GM15510 (cell line): ENCODE data around the gene SPG21.

ENCODE experiments used
- POLR2A ChIP-seq: IDR thresholded peaks from 3 replicates; pipeline ENCODE4 v1.6.1; 2011; ENCODE audit warnings: borderline replicate concordance; ENCODE audit not compliant: insufficient read length; ENCODE audit errors: extremely low read depth

SPG21 gene

DNA sequence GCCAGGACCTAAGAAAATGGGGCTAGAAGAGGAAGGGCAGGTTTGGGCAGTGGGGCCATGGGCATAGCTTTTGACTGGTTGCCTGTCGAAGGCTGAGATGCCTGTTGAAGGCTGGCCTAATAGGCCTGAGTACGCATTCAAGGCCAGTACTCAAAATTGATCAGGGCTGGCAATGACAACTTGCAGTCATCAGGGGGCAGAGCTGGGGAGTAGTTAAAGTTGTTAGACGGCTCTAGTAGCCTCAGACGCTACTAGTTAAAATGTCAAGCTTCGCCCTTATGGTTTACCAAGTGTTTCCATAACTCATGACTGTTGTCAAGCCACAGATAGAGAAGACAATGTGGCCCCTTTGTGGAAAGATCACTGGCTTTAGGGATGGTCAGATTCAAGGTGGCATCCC, 28.7 kb downstream of the SPG21 start:
- TF ChIP-seq POLR2A, result no peak

DNA sequence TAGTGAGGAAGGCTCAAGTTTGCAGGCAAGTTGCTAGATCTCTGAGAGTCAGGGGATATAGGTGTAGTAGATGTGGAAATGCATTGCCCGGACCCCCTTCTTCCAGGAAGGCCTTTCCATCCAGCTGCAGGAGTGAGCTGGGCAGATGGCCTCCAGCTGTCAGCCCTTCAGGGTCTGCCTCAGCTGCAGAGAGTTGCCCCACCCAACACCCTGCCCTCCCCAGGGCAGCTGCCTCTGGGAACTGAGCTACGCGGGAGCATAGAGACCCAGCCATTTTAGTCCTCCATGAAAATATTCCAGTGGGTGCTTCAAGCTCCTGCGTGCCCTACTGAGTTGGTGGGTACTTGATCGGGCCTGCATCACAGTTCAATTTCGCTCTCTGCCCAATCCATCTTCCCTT, 29.6 kb downstream of the SPG21 start:
- TF ChIP-seq POLR2A, result no peak

DNA sequence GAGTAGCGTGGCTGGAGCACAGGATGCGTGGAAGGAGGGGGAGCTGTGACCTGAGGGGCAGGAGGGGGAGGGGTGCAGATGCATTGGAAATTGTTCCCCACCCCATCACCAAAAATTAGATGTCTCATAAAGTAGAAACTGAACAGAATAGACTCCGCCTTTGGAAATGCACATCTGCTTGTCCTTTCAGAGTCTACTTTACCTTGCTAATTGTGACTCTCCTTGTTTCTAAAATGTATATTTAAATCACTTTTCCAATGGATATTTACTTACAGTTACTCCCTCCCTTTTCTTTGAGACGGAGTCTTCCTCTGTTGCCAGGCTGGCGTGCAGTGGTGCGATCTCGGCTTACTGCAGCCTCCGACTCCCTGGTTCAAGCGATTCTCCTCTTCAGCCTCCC, 30.6 kb downstream of the SPG21 start:
- no peak for TF ChIP-seq POLR2A

DNA sequence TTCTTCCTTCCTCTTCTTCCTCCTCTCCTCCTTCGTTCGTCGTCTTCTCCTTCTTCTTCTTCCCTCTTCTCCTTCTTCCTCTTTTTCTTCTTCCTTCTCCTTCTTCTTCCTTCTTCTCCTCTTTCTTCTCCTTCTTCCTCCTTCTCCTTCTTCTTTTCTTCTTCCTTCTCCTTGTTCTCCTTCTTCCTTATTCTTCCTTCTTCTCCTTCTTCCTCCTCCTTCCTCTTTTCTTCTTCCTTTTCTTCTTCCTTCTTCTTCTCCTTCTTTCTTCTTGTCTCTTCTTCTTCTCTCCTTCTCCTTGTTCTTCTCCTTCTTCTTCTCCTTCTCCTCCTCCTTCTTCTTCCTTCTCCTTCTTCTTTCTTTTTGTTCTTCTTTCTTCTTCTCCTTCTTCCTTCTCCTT, 35.3 kb downstream of the SPG21 start:
- TF ChIP-seq POLR2A, result no peak

DNA sequence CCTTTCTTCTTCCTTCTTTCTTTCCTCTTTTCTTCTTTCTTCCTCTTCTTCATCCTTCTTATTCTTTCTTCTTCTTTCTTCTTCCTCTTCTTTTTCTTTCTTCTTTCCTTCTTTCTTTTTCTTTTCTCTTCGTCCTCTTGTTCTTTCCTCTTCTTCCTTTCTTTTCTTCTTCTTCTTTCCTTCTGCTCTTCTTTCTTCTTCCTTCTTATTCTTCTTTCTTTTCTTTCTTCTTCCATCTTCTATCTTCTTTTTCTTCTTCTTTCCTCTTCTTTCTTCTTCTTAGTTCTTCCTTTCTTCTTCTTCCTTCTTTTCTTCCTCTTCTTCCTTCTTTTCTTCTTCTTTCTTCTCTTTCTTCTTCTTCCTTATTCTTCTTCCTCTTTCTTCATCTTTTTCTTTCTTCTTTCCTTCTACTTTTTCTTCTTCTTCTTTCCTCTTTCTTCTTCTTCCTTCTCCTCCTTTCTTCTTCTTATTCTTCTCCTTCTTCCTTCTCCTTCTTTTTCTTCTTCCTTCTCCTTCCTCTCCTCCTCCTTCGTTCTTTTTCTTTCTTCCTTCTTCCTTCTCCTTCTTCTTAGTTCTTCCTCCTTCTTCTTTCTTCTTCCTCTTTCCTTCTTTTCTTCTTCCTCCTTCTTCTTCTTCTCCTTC, 37.8 kb downstream of the SPG21 start:
- no peak for TF ChIP-seq POLR2A

DNA sequence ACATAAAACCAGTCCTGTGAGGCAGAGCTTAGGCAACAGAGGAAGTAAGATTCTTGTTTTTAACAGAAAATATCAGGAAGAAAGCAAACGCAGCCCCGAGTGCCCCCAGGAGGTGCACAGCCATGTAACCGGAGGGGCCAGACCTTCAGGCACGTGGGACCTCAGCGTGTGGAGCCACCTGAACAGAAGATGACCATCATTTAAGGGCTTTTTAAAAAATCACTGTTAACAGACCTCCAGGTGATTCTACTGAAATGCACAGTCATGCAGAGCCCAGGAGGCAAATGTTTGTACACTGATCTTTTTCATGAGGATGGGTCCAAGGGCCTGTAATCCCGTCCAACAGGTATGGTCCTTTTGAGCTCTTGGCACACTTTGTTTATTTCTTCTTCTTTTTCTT, 38.8 kb downstream of the SPG21 start:
- TF ChIP-seq POLR2A, result no peak

DNA sequence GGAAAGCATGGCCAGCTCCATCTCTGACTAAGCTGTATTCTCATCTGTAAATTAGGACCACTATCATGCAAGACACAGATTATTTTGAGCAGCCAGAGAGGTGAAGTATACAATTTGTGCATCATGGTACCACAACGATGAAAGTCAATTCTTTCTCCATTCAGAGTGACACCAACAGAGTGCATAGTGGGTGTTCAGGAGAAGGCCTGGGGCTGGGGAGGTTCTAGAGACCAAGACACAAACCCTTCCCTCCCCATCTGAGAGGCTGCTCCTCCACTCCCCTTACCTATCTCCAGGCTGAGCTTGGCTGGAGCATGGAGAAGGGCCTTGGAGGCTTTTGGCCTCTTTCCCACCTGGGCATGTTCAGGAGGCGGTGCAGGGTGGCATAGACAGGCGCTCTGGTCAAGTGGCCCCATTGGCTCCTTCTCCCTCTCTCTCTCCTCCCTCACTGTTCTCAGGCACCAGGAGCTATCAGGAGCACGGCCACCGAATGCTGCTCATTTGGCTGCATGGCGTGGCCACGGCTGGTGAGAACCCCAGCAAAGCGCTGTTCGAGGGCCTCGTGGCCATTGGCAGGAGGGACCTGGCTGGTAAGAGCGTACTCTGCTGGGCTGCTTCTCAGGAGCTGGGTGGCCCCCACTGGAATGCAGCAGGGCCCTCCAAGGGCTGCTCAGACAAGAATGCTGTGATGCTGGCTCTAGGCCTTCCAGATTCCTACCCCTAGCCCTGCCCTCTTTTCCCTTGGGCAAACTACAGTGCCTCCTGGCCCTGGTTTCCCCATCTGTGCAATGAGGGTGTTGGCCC, 40.1 kb downstream of the SPG21 start:
- TF ChIP-seq POLR2A, result no peak

DNA sequence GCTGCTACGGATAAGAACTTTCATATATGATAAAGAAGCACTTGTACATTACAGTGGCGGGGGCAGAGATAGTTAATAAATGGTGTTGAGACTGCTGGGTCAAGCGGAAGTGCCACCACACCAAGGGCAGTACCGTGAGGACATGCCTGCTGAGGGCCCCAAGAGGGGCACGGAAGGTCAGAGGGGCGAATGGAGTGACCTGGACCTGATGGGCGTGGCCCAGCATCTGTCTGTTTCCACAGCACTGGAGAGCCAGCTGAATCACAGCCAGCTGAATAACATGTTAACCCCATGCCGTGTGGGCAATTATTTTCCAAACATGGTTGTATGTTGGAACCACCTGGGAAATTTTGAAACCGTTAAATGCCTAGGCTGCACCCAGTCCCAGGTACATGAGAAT, 40.8 kb downstream of the SPG21 start:
- no peak for TF ChIP-seq POLR2A

DNA sequence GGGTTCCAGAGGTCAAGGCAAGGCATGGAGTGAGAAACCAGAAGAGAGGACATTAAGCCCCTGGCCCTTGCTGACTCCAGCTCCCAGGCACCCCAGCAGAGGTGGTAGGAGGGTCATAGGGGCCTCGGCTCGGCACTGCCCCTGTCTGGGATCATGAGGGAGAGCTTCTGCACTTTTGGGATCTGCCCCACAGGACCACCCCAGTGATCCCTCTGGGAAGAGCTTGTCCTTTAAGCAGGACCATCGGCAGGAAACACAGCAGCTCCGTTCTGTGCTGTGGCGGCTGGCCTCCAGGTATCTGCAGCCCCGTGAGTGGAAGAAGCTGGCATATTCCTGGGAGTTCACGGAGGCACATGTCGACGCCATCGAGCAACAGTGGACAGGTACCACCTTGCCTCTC, 42.5 kb downstream of the SPG21 start:
- no peak for TF ChIP-seq POLR2A

DNA sequence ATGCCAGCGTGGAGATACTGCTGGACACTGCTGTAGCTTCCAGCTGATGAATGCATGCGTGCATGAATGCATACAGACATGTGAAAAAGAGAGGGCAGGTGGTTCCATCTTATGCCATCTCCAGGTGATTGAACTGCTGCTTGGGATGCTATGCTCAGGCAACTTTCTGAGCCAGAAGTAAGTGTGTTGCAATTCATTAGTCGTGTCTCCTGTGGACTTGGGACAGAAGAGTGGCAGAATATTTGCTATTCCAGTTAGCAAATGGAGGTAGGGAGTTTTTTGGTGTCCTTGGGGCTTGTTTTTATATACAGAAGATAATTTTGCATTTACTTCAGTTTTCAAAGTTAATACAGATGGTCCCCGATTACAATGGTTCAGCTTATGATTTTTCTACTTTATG, 44.8 kb downstream of the SPG21 start:
- no peak for TF ChIP-seq POLR2A

DNA sequence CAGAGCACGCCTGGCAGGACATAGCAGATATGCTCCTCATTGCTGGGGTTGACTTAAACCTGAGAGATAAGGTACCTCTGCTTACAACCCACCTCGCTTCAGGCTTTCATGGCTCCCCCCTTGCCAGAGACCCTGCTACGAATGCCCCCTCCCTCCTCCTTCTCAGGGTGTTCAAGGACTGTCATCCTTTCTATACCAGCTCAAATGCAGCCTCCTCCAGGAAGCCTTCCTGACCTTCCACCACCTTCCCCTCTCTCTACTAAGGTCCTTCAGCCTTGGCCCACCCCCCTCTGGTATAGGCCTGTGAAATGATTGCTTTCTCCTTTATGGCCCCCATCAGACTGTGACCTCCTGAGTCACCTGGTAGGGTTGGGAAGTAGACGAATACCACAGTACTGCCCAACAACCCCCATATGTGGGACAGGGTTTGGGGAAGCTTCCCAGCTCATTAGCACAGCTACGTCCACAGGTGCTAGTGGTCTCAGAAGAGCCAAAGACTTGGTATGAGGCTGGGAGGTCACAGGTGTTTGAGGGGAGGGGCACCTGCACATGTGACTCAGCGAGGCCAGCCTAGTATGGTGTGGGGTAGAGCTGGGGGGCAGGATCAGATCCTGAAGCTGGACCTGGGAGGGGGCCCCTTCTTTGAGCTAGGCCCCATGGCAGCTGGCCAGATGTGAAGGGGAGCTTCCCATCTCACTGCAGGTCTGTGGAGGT, 46.0 kb downstream of the SPG21 start:
- no peak for TF ChIP-seq POLR2A

DNA sequence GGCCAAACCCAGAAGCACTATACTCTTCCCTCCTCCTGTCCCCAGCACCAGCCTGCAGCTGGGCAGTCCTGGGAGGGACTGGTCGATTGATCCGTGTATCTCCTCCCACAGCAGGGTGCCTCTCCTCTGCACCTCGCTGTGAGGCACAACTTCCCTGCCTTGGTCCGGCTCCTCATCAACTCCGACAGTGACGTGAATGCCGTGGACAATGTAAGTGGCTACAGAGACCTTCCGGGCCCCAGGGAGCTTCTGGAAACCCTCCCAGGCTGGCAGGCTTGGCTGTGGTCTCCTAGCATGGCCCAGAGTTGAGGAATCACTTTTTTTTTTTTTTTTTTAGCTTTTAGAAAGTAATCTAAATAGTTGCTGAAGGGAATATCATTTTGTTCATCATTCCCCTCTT, 47.4 kb downstream of the SPG21 start:
- TF ChIP-seq POLR2A, result no peak

DNA sequence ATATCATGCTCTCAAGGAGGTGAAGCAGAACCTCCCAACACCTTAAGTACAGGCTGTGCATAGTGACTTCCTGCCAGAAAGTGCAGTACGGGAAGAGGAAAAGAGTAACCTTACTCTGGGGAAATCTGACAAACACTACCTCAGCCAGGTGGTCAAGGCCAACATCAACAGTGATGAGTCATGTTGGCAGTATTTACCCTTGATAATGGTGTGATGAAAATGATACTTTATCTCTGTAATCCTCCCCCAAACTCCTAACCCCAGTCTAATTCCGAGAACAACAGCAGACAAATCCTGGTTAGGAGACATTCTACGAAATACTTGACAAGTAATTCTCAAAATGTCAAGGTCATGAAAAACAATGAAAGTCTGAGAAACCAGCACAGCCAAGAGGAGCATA, 51.5 kb downstream of the SPG21 start:
- TF ChIP-seq POLR2A, result no peak

DNA sequence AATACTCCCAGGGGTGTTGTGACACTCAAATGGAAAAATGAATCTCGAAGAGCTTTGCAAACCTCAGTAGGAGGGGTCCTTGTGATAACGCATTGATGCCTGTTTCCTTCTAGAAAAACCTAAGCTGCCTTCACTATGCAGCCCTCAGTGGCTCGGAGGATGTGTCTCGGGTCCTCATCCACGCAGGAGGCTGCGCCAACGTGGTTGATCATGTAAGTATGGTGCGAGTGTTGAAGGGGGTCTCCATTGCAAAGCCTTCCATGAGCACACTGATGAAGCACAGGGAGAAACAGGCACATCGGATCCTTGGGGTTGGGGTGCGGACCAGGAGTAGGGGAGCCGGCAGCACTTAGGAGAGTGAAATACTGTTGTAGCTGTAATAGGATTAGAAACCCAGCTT, 55.7 kb downstream of the SPG21 start:
- no peak for TF ChIP-seq POLR2A

DNA sequence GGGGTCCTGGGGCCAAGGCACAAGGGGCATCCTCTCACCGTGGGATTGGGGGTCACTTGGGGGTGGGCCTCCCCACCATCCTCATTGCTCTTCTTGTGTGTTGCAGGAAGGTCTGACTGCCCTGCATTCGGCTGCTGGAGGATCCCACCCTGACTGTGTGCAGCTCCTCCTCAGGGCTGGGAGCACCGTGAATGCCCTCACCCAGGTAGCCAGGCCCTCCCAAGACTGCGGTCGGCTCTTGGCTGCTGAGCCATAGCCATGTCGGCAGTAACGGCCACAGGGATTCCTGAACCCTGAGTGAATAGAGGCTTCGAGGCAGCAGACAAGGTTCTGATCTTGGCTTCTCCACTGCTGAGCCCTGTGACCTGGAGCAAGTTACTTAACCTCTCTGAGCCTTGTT, 58.3 kb downstream of the SPG21 start:
- no peak for TF ChIP-seq POLR2A
